ENCODE measurements around the gene SPATS2.

GRCh38 chr12:49335955-49336644, 31.2 kb upstream of the SPATS2 start:
- TF ChIP-seq CTCF (IDR thresholded peaks at IDR 0.05), result no peak
- no peak for TF ChIP-seq POLR2A (IDR thresholded peaks at IDR 0.05)
- TF ChIP-seq EP300 (IDR thresholded peaks at IDR 0.05), result no peak

Measured in ovary (tissue), 3 donors.